DMS153 (cell line): ENCODE measurements around the gene EFCAB5.
"Not testable (repeated sequence)": the region's sequence is repeated elsewhere in the genome, so short reads cannot be mapped to it uniquely, and the experiment has no call there.

Source experiments
- DNase-seq: peaks from one replicate; lab custom pipeline; 2025; lab: John Stamatoyannopoulos, UW

The EFCAB5 gene

DNA sequence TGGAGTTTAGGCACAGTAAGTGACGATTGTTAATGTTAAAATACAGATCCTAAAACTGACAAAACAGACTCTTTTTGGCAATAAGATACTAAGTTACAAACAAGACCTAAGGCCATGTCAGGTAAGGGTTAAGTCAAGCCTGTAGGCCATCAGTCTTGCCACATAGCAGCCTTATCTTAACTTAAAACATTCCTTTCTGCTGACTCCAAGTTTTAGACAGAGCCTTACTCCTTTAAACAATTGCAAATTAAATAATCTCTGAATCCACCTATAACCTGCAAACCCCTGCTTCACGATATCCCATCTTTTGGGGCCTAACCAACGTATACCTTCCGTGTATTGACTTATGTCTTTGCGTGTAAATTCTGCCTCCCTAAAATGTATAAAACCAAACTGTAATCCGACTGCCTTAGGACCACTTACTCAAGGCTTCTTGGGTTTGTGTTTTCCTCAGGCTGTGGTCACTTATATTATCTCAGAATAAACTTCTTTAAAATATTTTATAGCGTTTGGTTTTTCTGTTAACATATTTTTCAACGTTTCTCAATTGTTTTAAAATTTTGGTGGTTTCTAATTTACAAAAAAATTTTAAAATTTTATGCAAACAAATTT, 64.4 kb downstream of the EFCAB5 start:
- no peak for DNase-seq

DNA sequence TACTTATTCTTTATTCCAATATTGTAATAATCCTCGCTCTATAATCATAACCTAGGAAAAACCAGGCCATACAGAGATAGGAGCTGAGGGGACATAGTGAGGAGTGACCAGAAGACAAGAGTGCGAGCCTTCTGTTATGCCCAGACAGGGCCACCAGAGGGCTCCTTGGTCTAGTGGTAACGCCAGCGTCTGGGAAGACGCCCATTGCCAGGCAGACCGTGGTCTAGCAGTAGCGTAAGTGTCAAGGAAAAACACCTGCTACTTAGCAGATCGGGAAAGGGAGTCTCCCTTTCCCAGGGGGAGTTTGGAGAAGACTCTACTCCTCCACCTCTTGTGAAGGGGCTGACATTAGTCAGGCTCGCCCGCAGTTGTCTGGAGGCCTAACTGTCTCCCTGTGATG, 70.5 kb downstream of the EFCAB5 start:
- DNase-seq = not testable (repeated sequence)

DNA sequence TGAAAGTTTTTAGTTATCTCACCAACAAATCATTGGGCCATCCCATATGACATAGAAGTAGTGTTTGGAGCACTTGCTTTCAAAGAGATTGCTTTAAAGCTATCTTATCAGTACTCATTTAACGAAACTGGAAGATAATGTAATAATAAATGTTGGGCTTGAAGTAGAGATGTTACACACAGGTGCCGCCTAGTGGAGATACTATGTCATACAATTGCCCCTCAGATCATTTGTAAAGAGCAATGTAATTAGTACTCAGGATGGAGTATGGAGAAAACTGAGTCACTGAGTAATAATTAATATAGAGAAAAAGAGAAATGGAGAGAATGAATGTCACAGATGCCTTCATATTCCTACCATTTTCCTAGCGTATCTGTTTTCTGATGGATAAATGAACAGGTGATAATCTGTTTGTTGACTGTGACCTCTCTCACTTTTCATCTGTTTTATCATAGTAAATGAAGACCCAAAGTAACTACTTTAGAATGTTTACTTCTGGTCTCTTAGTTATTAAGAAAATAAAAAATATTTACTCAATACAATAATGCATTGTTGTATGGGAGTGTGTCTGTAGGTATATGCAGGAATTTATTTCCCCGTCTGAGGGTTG, 80.4 kb downstream of the EFCAB5 start:
- DNase-seq = no peak

- DNase-seq = not testable (repeated sequence)
These were observed 83.9 kb downstream of the EFCAB5 start for GRCh38 chr17:30025325-30025724.

DNA sequence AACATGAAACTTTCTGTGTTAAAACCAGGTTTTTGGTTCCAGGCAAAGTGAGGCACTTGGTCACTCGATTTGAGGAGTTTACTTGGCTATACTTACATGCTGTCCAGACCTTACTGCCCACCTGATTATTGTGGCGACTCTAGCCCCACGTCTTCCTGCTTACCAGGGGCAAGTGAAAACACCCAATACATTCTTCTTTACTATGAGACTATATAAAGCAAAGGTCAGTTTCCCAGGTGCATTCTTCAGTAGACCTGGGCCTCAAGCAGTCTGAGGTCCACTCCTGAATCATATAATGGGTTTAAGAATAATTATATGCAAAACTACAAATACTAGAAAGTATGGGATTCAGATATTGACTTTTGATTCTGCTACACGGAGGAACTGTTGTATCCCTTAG, 86.2 kb downstream of the EFCAB5 start:
- no peak for DNase-seq

DNA sequence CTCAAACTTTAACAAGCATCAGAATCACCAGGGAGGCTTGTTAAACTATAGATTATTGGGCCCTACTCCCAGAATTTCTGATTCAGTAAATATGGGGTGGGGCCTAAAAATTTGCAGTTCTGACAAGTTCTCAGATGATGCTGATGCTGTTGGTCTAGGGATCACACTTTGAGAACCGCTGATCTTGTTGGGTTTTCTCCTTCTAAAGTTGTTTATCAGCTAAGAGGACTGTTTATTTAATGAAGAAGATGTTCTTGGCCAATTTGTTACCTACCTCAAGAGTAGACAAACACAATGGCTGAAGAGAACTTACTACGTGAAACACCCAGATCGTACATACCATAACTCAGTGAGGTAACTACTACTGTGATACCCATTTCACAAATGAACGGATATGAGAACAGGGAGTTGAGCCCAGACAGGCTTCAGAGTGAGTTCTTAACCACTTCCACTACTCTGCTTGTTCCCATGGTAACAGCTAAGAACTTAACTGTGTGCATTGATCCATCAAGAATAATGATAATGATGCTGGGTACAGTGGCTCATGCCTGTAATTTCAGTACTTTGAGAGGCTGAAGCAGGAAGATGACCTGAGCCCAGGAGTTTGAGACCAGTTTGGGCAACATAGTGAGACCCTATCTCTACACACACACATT, 89.9 kb downstream of the EFCAB5 start:
- DNase-seq = no peak

- no peak for DNase-seq
These were observed 93.9 kb downstream of the EFCAB5 start for GRCh38 chr17:30035369-30035768.

GRCh38 chr17:30040719-30041518, 99.5 kb downstream of the EFCAB5 start:
- DNase-seq = not testable (repeated sequence)

DNA sequence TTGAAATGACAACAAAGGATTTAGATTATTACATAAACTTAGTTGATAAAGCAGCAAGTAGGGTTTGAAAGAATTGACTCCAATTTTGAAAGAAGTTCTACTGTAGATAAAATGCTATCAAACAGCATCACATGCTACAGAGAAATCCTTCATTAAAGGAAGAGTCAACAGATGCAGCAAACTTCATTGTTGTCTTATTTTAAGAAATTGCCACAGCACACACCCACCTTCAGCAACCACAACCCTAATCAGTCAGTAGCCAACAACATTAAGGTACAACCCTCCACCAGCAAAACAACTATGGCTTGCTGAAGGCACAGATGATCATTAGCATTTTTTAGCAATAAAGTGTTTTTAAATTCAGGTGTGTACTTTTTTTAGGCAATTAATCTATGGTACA, 100.1 kb downstream of the EFCAB5 start:
- DNase-seq = no peak

GRCh38 chr17:30062372-30062771, 120.9 kb downstream of the EFCAB5 start:
- no peak for DNase-seq

DNA sequence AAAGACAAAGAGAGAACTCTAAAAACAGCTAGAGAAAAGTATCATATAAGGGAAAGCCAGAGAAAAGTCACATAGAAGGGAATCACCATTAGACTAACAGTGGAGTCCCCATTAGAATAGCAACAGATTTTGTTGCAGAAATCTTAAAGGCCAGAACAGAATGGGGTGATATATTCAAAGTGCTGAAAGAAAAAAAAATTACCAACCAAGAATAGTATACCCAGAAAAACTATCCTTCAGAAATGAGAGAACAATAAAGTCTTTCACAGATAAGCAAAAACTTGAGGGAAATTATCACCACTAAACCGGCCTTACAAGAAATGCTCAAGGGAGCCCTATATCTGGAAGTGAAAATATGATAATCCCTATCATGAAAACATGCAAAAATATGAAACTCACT, 123.3 kb downstream of the EFCAB5 start:
- no peak for DNase-seq

- DNase-seq = no peak
These were observed 127.0 kb downstream of the EFCAB5 start for GRCh38 chr17:30068465-30068864.

GRCh38 chr17:30074254-30074653, 132.8 kb downstream of the EFCAB5 start:
- no peak for DNase-seq

GRCh38 chr17:30074730-30075129, 133.3 kb downstream of the EFCAB5 start:
- DNase-seq = no peak

GRCh38 chr17:30082773-30083172, 141.3 kb downstream of the EFCAB5 start:
- no peak for DNase-seq

GRCh38 chr17:30084788-30085187, 143.4 kb downstream of the EFCAB5 start:
- peak; percentile 10 for DNase-seq

DNA sequence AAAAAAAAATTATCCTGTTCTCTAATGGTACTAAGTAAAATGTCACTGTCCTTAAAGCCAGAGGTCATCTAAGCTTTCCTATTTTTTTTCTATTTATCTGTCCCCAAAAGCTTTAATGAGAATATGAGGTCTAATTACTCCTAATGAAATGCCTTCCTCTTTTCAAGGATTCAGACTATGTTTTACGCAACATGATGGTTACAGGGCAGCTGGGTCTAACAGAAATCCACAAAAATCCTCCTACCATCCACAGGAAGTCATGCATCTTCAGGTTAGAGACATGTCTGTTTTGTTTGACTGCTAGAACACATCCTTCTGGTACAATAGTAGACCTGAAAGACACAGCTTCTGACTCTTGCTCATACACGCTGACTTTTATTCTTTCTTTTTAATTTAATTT, 145.5 kb downstream of the EFCAB5 start:
- no peak for DNase-seq

DNA sequence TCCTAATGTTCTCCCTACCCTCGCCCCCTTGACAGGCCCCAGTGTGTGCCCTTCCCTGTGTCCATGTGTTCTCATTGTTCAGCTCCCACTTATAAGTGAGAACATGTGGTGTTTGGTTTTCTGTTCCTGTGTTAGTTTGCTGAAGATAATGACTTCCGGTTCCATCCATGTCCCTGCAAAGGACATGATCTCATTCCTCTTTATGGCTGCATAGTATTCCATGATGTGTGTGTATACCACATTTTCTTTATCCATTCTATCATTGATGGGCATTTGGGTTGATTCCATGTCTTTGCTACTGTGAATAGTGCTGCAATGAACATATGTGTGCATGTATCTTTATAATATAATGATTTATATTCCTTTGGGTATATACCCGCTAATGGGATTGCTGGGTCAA, 146.0 kb downstream of the EFCAB5 start:
- DNase-seq = not testable (repeated sequence)

GRCh38 chr17:30091121-30091670, 149.8 kb downstream of the EFCAB5 start:
- DNase-seq = no peak

GRCh38 chr17:30091771-30092170, 150.3 kb downstream of the EFCAB5 start:
- DNase-seq = no peak

- DNase-seq = no peak
These were observed 151.5 kb downstream of the EFCAB5 start for GRCh38 chr17:30092886-30093285.

GRCh38 chr17:30093463-30094147, 152.2 kb downstream of the EFCAB5 start:
- DNase-seq = peak; percentile 23
